Osteocyte (in vitro differentiated cells): ENCODE data around the gene TMEM204. TPM values are rescaled to one million over a fixed set of nuclear protein-coding genes. Genes with fewer than 3 reads are reported as not detected.

Experiments used
- DNase-seq: peaks from one replicate; pipeline ENCODE4 v3.0.0; 2021; ENCODE audit warnings: mixed read lengths; ENCODE audit not compliant: unreplicated experiment; ENCODE audit errors: extremely low spot score
- H3K27ac Mint-ChIP-seq: one replicate; pipeline ENCODE4 v1.8.0; 2021; ENCODE audit warnings: mild to moderate bottlenecking, mixed read lengths; ENCODE audit not compliant: unreplicated experiment
- H3K27me3 Mint-ChIP-seq: one replicate; pipeline ENCODE4 v1.8.0; 2021; ENCODE audit warnings: mixed read lengths; ENCODE audit not compliant: unreplicated experiment
- H3K36me3 Mint-ChIP-seq: one replicate; pipeline ENCODE4 v1.8.0; 2021; ENCODE audit warnings: mixed read lengths; ENCODE audit not compliant: unreplicated experiment
- H3K4me1 Mint-ChIP-seq: one replicate; pipeline ENCODE4 v1.8.0; 2021; ENCODE audit warnings: mixed read lengths; ENCODE audit not compliant: unreplicated experiment
- H3K4me3 Mint-ChIP-seq: one replicate; pipeline ENCODE4 v1.8.0; 2021; ENCODE audit warnings: mild to moderate bottlenecking, moderate library complexity, mixed read lengths; ENCODE audit not compliant: unreplicated experiment
- H3K9me3 Mint-ChIP-seq: one replicate; pipeline ENCODE4 v1.8.0; 2021; ENCODE audit warnings: mixed read lengths; ENCODE audit not compliant: unreplicated experiment
- total RNA-seq: library from RNA; stranded (reverse); gene quantifications from 2 replicates; pipeline ENCODE4 v1.2.1, GENCODE V29; 2021
- TF ChIP-seq, protein P1 (sequence below): fragments of 200-600 bp; sonication (generic); IDR thresholded peaks from 2 replicates; pipeline ENCODE4 v1.5.0; 2021; ENCODE audit warnings: antibody characterized with exemption, mild to moderate bottlenecking, moderate library complexity

Gene TMEM204
- total RNA-seq, 1 donor from 2014 or later, result 14.5 TPM

DNA sequence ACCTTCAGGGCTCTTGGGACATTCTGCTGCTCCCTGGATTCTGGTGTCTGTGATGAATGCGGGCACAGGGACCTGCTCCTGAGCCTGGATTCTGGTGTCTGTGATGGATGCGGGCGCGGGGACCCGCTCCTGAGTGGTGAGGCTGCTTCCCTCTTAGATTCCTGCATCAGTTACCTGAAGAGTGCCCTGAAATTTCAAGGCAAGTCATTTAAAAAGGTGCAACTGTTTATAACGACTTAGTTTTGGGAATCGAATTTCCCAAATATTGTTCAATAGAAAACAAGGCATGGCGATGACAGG is 7.0 kb downstream of the TMEM204 start:
- Mint-ChIP-seq H3K4me1 (peaks cover 21% of the 10 kb centered on the region), H3K27me3 (no peaks in the 10 kb centered on the region), H3K27ac (no peak overlapping the region), H3K9me3 (no peaks in the 10 kb centered on the region), H3K4me3 (no peak overlapping the region), H3K36me3 (peaks cover 19% of the 10 kb centered on the region)
- TF ChIP-seq, protein P1, sequence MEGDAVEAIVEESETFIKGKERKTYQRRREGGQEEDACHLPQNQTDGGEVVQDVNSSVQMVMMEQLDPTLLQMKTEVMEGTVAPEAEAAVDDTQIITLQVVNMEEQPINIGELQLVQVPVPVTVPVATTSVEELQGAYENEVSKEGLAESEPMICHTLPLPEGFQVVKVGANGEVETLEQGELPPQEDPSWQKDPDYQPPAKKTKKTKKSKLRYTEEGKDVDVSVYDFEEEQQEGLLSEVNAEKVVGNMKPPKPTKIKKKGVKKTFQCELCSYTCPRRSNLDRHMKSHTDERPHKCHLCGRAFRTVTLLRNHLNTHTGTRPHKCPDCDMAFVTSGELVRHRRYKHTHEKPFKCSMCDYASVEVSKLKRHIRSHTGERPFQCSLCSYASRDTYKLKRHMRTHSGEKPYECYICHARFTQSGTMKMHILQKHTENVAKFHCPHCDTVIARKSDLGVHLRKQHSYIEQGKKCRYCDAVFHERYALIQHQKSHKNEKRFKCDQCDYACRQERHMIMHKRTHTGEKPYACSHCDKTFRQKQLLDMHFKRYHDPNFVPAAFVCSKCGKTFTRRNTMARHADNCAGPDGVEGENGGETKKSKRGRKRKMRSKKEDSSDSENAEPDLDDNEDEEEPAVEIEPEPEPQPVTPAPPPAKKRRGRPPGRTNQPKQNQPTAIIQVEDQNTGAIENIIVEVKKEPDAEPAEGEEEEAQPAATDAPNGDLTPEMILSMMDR, result no peak
- no peak for DNase-seq

DNA sequence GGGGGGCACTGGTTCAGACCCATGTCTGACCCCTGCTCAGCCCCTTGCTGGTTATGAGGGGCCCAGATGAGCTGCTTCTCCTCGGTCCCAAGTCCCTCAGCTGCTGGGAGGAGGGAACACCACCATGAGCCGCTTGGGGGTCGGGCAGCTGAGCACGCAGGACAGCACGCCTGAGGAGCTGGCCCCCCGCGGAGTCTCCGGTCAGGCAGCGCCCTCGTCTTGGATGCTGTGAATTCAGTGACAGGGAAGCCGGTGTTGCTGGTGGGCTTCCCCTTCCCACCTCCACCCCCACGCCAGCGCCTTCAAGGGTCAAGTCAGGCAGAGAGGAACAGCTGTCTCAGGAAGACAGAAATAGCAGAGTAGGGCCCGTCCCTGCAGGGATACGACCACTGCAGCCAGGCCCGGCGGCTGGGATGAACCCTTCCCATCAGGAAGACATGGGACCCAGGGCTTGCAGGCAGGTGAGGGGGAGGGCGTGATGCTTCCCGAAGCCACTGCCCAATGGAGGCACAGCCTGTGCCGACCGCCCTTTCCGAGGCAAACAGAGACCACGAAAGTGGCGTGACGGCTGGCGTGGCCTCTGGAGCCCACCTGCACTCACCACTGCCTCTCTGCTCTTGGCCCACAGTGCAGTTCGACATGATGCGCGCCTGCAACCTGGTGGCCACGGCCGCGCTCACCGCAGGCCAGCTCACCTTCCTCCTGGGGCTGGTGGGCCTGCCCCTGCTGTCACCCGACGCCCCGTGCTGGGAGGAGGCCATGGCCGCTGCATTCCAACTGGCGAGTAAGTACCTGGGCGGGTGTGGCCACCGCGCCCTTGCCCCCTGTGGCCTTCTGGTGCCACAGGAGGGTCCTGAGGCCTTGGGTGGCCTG is 8.1 kb downstream of the TMEM204 start:
- no peaks in the 10 kb centered on the region for H3K9me3 Mint-ChIP-seq
- no peak overlapping the region for H3K4me3 Mint-ChIP-seq
- DNase-seq, result no peak
- no peak overlapping the region for H3K27ac Mint-ChIP-seq
- H3K36me3 Mint-ChIP-seq, result peaks cover 19% of the 10 kb centered on the region
- TF ChIP-seq, protein P1, result no peak
- no peaks in the 10 kb centered on the region for H3K27me3 Mint-ChIP-seq
- peaks cover 16% of the 10 kb centered on the region for H3K4me1 Mint-ChIP-seq

DNA sequence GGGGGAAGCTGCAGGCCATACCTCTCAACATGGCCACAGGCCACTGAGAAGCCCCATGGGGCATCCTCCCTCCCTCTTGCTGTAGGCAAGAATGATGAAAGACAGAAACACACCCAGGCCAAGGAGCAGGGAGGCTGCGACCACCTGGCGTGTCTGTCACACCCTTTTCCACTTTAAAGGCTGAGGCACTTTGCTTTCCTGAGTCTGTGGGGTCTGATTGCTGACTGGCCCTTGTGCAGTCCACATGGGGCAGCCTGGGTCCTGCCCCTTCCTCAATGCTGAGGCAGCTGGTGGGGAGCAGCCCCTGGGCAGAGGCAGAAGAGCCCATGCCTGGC is 8.7 kb downstream of the TMEM204 start:
- H3K27ac Mint-ChIP-seq, result no peak overlapping the region
- H3K4me3 Mint-ChIP-seq, result no peak overlapping the region
- no peaks in the 10 kb centered on the region for H3K27me3 Mint-ChIP-seq
- peaks cover 12% of the 10 kb centered on the region for H3K4me1 Mint-ChIP-seq
- TF ChIP-seq, protein P1, result no peak
- DNase-seq, result no peak
- no peaks in the 10 kb centered on the region for H3K9me3 Mint-ChIP-seq
- peaks cover 14% of the 10 kb centered on the region for H3K36me3 Mint-ChIP-seq

DNA sequence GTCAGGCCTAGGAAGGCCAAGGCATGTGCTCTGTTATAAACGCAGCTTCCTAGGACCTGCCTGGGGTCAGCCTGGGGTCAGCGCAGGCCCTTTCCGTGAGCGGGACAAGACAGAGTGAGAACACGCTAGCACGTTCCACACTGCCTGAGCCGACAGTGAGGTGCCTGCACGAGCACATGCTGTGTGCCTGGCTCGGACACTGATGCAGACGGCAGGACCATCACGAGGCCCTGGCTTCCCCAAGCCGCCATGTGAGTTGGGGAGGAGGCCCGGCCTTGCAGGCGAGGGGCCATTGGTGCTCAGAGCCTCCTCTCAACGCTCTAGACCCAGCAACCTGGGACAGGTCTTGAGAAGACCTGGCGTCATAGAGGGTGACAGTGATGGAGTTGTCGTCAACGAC is 9.1 kb downstream of the TMEM204 start:
- Mint-ChIP-seq H3K4me3 (no peak overlapping the region), H3K4me1 (peaks cover 13% of the 10 kb centered on the region), H3K27ac (no peak overlapping the region), H3K36me3 (peaks cover 13% of the 10 kb centered on the region), H3K27me3 (no peaks in the 10 kb centered on the region), H3K9me3 (no peaks in the 10 kb centered on the region)
- no peak for DNase-seq
- TF ChIP-seq, protein P1, result no peak

DNA sequence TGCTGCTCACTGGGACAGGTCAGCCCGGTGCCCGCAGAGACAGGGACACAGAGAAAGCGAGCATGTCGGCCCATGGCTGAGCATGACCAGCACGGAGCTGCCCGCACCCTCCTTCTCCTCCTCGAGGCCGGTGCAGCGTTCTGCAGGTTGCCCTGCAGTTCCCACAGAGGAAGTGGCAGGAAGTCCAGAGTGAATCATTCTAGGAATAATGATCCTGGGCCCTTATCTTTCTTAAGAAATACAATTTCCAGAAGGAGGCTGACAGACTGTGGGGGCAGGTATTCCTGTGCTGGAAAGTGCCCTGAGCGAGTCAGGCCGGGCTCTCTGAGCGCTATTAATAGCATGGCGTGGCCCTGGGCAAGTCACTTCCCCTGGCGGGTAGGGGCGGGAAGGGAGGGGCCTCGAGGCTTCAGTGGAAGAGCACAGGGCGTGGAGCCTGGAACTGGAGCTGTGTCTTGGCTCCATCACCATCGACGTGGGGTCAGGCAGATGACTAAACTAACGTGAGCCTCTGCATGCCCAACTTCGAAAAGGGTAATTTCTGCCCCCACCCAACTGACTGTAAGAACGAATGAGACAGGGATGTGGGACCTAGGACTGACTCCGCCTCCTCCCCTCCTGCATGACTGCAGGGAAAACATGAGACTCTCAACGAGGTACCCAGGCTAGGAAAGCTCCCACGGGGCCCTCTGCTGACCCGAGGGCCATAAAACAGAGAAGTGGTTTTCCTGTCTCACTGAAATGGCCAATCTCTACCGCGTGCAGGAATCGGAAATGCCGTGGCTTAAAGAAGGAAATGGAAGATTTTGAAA is 9.8 kb downstream of the TMEM204 start:
- Mint-ChIP-seq H3K9me3 (no peaks in the 10 kb centered on the region), H3K27me3 (no peaks in the 10 kb centered on the region), H3K36me3 (peaks cover 15% of the 10 kb centered on the region), H3K4me1 (peaks cover 21% of the 10 kb centered on the region), H3K4me3 (no peak overlapping the region), H3K27ac (peak overlapping the region; percentile 65)
- DNase-seq, result no peak
- TF ChIP-seq, protein P1, result no peak
